Measurements from ENCODE around the gene HS3ST3B1. TPM values are rescaled to one million over a fixed set of nuclear protein-coding genes. Genes with fewer than 3 reads are reported as not detected.

The HS3ST3B1 gene
- polyA plus RNA-seq, 1 of the 3 experiments (the other 2 are of a cell fraction) = 0.67 TPM

GRCh38 chr17:14346801-14347200, 45.9 kb downstream of the HS3ST3B1 start:
- POLR2A ChIA-PET = no interaction called here
- no peaks in the 10 kb centered on the region for H3K79me2 ChIP-seq (ENCODE audit: insufficient read depth)

GRCh38 chr17:14351493-14351892, 50.6 kb downstream of the HS3ST3B1 start:
- Histone ChIP-seq H3F3A (replicated peaks; ENCODE audit: insufficient read depth) (no peaks in the 10 kb centered on the region), H3K9me3 (no peaks in the 10 kb centered on the region), H3K4me3 (ENCODE audit: low read depth in 2 of 2, low read length in 1 of 2) (no peak overlapping the region), H3K9me2 (no peaks in the 10 kb centered on the region), H3K4me2 (no peak overlapping the region), H3K27ac (ENCODE audit: low read depth in 2 of 2, low read length in 1 of 2) (no peak overlapping the region), H4K20me1 (ENCODE audit: insufficient read depth) (no peaks in the 10 kb centered on the region), H3K4me1 (ENCODE audit: control insufficient read depth in 1 of 2, insufficient read depth in 2 of 2, low read depth in 1 of 2, low read length in 1 of 2) (no peaks in the 10 kb centered on the region), H3K36me3 (replicated peaks in 1 of 2; ENCODE audit: control insufficient read depth in 1 of 2, insufficient read depth in 2 of 2, low read length in 1 of 2) (no peaks in the 10 kb centered on the region), H2AFZ (ENCODE audit: low read depth) (no peak overlapping the region), H3K79me2 (ENCODE audit: insufficient read depth) (no peaks in the 10 kb centered on the region), H3K9ac (no peak overlapping the region), H3K27me3 (ENCODE audit: insufficient read depth) (peaks cover 20% of the 10 kb centered on the region)
- ChIA-PET POLR2A (no interaction called here), CTCF (no interaction called here)
- no peak for TF ChIP-seq USF2 (IDR thresholded peaks at IDR 0.05; ENCODE audit: borderline replicate concordance, low read depth, low read length)
- no peak for TF ChIP-seq IRF3 (IDR thresholded peaks at IDR 0.05; ENCODE audit: low read depth, low read length)
- TF ChIP-seq TAF1 (IDR thresholded peaks at IDR 0.05; ENCODE audit: borderline replicate concordance, low read depth, low read length) = no peak
- TF ChIP-seq USF1 (IDR thresholded peaks at IDR 0.05; ENCODE audit: borderline replicate concordance, low read depth) = no peak
- no peak for TF ChIP-seq RCOR1 (IDR thresholded peaks at IDR 0.05; ENCODE audit: low read length)
- TF ChIP-seq GABPA (IDR thresholded peaks at IDR 0.05; ENCODE audit: low read depth) = no peak
- no peak for DNase-seq
- WGBS (ENCODE audit: low lambda C conversion rate) = 25% methylated on average over 3 of the region's 3 CpGs

More at GRCh38 chr17:14346801-14347200, 45.9 kb downstream of the HS3ST3B1 start:
- no peak overlapping the region for H2AFZ ChIP-seq (ENCODE audit: low read depth)
- H3K27ac ChIP-seq (ENCODE audit: low read depth in 2 of 2, low read length in 1 of 2) = no peak overlapping the region
- no peaks in the 10 kb centered on the region for H3K4me1 ChIP-seq (ENCODE audit: control insufficient read depth in 1 of 2, insufficient read depth in 2 of 2, low read depth in 1 of 2, low read length in 1 of 2)
- H3K4me2 ChIP-seq = no peak overlapping the region
- 36% methylated on average over 6 of the region's 6 CpGs for WGBS (ENCODE audit: low lambda C conversion rate)
- CTCF ChIA-PET = no interaction called here
- no peaks in the 10 kb centered on the region for H3K9me3 ChIP-seq
- H3F3A ChIP-seq (replicated peaks; ENCODE audit: insufficient read depth) = no peaks in the 10 kb centered on the region
- H3K36me3 ChIP-seq (replicated peaks in 1 of 2; ENCODE audit: control insufficient read depth in 1 of 2, insufficient read depth in 2 of 2, low read length in 1 of 2) = no peaks in the 10 kb centered on the region
- TF ChIP-seq RAD21 (IDR thresholded peaks at IDR 0.05; ENCODE audit: low read length) = no peak
- TF ChIP-seq SMC3 (IDR thresholded peaks at IDR 0.05; ENCODE audit: low read depth, low read length) = no peak
- no peaks in the 10 kb centered on the region for H4K20me1 ChIP-seq (ENCODE audit: insufficient read depth)
- H3K9me2 ChIP-seq = no peaks in the 10 kb centered on the region
- H3K27me3 ChIP-seq (ENCODE audit: insufficient read depth) = no peaks in the 10 kb centered on the region
- H3K9ac ChIP-seq = no peak overlapping the region
- no peak overlapping the region for H3K4me3 ChIP-seq (ENCODE audit: low read depth in 2 of 2, low read length in 1 of 2)
- no peak for DNase-seq

GRCh38 chr17:14352136-14352535, 51.3 kb downstream of the HS3ST3B1 start:
- no peak overlapping the region for H3K27ac ChIP-seq (ENCODE audit: low read depth in 2 of 2, low read length in 1 of 2)
- H3K27me3 ChIP-seq (ENCODE audit: insufficient read depth) = peaks cover 22% of the 10 kb centered on the region
- H3K79me2 ChIP-seq (ENCODE audit: insufficient read depth) = no peaks in the 10 kb centered on the region
- no peak overlapping the region for H3K4me2 ChIP-seq
- POLR2A ChIA-PET = no interaction called here
- CTCF ChIA-PET = interaction anchor here (0.7 kb wide), 1 partner anchor 21 kb away, joined by 3 read pairs; no protein-coding TSS in a partner anchor
- no peaks in the 10 kb centered on the region for H3K36me3 ChIP-seq (replicated peaks in 1 of 2; ENCODE audit: control insufficient read depth in 1 of 2, insufficient read depth in 2 of 2, low read length in 1 of 2)
- H3F3A ChIP-seq (replicated peaks; ENCODE audit: insufficient read depth) = no peaks in the 10 kb centered on the region
- DNase-seq = no peak
- H2AFZ ChIP-seq (ENCODE audit: low read depth) = no peak overlapping the region
- H3K4me3 ChIP-seq (ENCODE audit: low read depth in 2 of 2, low read length in 1 of 2) = no peak overlapping the region
- no peak overlapping the region for H3K9ac ChIP-seq
- no peaks in the 10 kb centered on the region for H3K4me1 ChIP-seq (ENCODE audit: control insufficient read depth in 1 of 2, insufficient read depth in 2 of 2, low read depth in 1 of 2, low read length in 1 of 2)
- H3K9me3 ChIP-seq = no peaks in the 10 kb centered on the region
- no peaks in the 10 kb centered on the region for H4K20me1 ChIP-seq (ENCODE audit: insufficient read depth)
- H3K9me2 ChIP-seq = no peaks in the 10 kb centered on the region
- WGBS (ENCODE audit: low lambda C conversion rate) = 36% methylated on average over 2 of the region's 2 CpGs
- TF ChIP-seq NFIC (IDR thresholded peaks at IDR 0.05; ENCODE audit: borderline replicate concordance) (no peak), MEF2A (IDR thresholded peaks at IDR 0.05; ENCODE audit: borderline replicate concordance, low read depth) (no peak), RAD21 (IDR thresholded peaks at IDR 0.05; ENCODE audit: low read length) (no peak), NRF1 (IDR thresholded peaks at IDR 0.05; ENCODE audit: low read depth, low read length) (no peak), USF1 (IDR thresholded peaks at IDR 0.05; ENCODE audit: borderline replicate concordance, low read depth) (no peak), RFX5 (IDR thresholded peaks at IDR 0.05; ENCODE audit: low read length) (no peak), GATA2 (CRISPR knock-in tag; IDR thresholded peaks at IDR 0.05) (no peak), REST (IDR thresholded peaks at IDR 0.05; ENCODE audit: low read depth, low read length) (no peak), FOSL2 (IDR thresholded peaks at IDR 0.05; ENCODE audit: borderline replicate concordance, low read depth) (no peak)

Measured in SK-N-SH (cell line).